GM18499 (cell line): Measurements from ENCODE around the gene ALDH1A1.
"Not testable (repeated sequence)": the region's sequence is repeated elsewhere in the genome, so short reads cannot be mapped to it uniquely, and the experiment has no call there.

Experiments used
- ATAC-seq: cut with Tn5 transposase; IDR thresholded peaks from one replicate; pipeline ENCODE4 v1.9.1; 2021; ENCODE audit warnings: moderate number of reproducible peaks; ENCODE audit not compliant: insufficient read depth, unreplicated experiment

Gene ALDH1A1

DNA sequence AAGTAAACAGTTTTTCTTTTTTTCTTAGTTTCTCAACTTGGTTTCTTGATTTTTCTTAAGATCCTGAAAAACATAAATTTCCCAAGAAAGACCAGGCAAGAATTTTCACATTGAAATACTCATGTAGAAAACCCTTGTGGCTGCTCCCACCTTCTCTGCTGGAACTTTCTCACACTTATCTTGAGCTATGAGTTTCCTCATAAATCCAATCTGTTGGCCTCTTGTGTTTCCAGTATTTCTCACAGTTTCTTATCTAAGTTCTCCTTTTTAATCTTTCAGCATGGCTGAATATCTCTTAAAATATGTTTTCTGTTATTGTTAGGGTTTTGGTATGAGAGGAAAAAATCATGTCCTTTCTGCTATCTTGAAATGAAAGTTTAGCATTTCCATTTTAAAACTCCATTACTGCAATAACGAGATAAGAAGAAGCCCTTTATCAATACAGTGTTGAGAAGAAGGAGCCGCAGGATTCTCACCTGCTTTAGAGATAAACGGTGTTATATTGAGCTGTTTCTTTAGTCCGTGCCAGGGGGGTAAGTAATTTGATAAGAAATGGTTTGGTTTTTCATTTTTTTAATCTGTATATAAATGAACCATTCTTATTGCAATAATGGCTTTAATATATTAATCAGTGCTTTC is 89.3 kb downstream of the ALDH1A1 start:
- ATAC-seq: no peak

DNA sequence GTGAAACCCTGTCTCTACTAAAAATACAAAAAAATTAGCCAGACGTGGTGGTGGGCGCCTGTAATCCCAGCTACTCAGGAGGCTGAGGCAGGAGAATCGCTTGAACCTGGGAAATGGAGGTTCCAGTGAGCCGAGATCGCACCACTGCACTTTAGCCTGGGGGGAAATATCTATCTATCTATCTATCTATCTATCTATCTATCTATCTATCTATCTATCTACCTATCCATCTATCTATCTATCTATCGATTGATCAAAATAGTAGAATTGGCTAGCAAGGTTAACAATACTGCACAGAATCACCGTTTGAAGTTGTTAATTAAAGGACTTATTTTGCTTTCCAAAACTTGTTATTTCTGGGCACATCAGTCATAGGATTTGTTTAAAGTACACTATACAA is 90.1 kb downstream of the ALDH1A1 start:
- not testable (repeated sequence) for ATAC-seq

DNA sequence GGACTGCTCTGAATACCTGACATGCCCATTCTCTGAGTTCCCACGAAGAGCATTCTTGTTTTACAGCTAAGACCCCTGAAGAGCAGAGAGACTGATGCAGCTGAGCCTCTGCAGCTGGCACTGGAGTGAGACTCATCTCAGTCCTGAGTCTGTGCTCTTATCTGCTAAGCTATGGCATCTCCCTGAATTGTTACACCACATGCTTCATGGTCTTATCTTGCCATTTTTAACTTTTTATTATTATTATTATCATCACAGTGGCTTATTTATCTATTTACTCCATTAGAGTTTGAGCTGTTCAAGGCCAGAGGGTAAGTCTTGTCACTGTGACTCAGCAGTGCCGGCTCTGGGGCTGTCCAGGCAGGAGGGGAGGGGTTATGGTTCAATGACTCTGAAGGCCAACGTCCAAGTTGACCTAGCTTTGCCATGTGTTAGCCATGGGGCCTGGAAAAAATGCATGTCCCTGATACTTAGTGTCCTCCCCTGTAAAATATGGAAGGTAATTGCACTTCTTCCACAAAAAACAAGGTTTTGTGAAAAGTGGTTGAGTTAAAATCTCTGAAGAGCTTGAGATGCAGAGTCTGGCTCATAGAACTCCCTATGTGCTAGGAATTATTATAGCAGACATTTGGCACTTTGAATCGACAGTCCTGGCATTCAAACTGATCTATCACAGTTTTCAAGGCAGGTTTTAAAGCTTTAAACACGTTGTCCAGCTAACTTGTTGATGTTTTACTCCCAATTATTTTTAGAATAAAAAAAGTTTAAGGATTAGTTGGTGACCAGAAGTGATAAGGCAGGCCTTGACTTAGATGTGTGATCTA is 94.6 kb downstream of the ALDH1A1 start:
- no peak for ATAC-seq

DNA sequence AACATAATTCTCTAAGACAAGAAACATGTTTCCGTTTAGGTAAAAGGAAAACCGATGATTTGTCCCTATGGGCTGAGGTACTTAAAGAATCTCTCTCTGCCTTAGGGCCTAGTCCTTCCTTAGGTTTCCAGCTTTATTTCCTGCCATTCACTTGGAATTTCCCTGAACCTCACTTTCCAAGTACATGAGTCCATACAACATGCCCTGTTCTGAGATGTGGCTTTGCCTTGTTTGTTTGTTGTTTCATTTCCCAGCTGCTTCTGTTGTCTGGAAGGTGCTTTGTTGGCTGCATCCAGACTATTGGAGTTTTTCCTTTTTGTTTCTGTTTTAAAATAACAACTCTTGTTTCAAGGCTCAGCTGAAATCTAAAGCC is 95.2 kb downstream of the ALDH1A1 start:
- no peak for ATAC-seq

DNA sequence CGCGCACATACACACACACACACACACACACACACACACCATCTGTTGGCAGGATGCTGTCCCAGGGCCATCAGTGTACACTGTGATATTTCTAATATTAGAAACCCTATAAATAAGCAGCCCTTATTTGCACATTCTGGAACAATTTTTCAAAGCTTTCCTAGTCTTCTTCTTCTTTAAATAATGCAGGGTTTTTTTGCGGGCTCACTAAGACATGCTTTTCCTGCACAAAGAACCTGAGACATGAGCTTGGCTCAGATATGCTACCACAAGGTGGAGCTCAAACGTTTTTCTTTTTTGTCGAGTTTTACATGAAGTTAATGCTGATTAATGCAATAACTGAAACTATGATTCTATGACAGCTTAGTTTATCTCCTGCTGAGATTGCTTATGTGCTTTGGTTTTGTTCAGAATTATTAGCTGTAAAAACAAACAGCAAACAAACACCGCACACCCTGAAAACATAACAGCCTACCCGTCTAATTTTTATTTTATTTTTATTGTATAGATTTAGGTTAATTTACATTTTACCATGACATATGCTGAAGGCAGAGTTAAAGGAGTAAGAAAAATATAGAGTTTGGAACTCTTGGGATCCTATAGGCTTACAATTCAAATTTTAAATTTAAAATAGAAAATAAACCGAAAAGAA is 95.8 kb downstream of the ALDH1A1 start:
- no peak for ATAC-seq

DNA sequence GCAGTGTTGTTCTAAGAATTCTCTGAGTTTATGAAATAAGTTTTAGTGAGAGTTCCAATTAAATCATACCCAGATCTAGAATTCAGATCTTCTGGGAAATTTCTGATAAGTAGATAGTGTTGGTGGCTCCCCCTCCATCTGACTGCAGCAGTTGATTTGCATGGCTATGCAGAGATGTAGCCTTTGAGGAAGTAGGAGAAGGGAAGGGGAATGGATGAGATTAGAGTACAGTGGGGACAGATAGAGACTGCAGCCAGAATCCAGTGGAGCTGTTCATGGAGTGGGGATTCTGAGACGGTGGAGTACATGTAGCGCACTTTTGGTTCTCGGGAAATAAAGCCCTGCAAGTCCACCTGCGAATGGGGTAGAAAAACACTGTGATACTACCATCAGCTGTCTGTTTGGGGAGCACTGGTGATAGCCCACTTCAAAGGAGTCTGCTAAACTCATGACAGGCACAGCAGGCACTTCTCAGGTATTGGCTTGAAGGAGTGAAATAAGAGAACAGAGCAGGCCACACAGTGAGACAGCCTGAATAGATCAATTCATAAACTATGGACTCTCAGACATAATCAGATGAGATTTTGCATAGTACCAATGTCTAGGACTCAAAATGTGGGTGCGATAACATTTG is 96.8 kb downstream of the ALDH1A1 start:
- no peak for ATAC-seq

DNA sequence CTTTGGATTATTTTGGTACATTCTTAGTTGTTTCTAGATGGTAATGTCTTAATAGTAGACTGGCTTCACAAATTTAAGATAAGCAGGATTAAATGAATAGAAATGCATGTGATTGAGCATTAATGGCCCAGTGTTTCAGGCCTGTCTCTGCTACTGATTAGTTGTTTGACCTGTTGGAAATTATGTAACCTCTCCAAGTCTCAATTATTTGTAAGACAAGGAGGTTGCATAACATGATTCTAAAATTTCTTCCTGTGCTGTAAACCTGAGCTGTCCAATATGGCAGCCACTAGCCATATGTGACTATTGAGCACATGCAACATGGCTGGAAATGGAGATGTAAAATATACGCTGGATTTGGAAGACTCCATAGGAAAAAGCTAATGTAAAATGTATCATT is 97.5 kb downstream of the ALDH1A1 start:
- no peak for ATAC-seq
